ENCODE results near the gene ITLN1. TPM values are rescaled to one million over a fixed set of nuclear protein-coding genes. Genes with fewer than 3 reads are reported as not detected.
"Not testable (repeated sequence)": the region's sequence is repeated elsewhere in the genome, so short reads cannot be mapped to it uniquely, and the experiment has no call there.

ITLN1 gene
- polyA plus RNA-seq, 1 experiment = not detected

DNA sequence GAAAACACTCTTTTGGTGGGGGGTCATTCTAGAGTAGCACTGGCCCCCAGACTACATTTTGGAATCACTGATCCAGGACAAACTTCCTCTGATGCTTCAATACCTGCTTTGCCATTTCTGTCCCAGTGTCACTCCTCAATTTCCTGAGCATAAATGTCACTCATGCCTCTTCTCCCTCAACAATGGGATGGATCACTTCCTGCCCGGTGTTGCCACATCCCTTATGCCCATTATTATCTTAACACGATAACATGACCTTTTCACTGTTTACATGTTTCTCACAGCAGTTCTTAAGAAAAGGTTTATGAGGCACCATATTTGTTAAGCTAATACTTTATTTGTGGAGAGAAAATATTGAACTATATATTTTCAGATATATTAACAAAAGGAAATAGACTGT, 3.9 kb upstream of the ITLN1 start:
- no peaks in the 10 kb centered on the region for H3K36me3 ChIP-seq (ENCODE audit: control insufficient read depth, insufficient read depth, low read length)
- DNase-seq (ENCODE audit: low read depth) = no peak
- H3K27me3 ChIP-seq (ENCODE audit: control insufficient read depth, insufficient read depth, low read length) = no peaks in the 10 kb centered on the region
- ChIA-PET CTCF (no interaction called here), POLR2A (no interaction called here)
- no peak overlapping the region for H3K4me3 ChIP-seq (ENCODE audit: low read depth, low read length)
- TF ChIP-seq, protein P1, sequence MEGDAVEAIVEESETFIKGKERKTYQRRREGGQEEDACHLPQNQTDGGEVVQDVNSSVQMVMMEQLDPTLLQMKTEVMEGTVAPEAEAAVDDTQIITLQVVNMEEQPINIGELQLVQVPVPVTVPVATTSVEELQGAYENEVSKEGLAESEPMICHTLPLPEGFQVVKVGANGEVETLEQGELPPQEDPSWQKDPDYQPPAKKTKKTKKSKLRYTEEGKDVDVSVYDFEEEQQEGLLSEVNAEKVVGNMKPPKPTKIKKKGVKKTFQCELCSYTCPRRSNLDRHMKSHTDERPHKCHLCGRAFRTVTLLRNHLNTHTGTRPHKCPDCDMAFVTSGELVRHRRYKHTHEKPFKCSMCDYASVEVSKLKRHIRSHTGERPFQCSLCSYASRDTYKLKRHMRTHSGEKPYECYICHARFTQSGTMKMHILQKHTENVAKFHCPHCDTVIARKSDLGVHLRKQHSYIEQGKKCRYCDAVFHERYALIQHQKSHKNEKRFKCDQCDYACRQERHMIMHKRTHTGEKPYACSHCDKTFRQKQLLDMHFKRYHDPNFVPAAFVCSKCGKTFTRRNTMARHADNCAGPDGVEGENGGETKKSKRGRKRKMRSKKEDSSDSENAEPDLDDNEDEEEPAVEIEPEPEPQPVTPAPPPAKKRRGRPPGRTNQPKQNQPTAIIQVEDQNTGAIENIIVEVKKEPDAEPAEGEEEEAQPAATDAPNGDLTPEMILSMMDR (IDR thresholded peaks at IDR 0.05; ENCODE audit: insufficient read depth, low read depth, low read length) = no peak

- TF ChIP-seq, protein P1 (IDR thresholded peaks at IDR 0.05; ENCODE audit: insufficient read depth, low read depth, low read length) = no peak
- ChIA-PET POLR2A (no interaction called here), CTCF (no interaction called here)
- H3K36me3 ChIP-seq (ENCODE audit: control insufficient read depth, insufficient read depth, low read length) = no peaks in the 10 kb centered on the region
- H3K4me3 ChIP-seq (ENCODE audit: low read depth, low read length) = no peak overlapping the region
- no peak for DNase-seq (ENCODE audit: low read depth)
- H3K27me3 ChIP-seq (ENCODE audit: control insufficient read depth, insufficient read depth, low read length) = no peaks in the 10 kb centered on the region
Measured at GRCh38 chr1:160887071-160887470, 2.1 kb upstream of the ITLN1 start.

DNA sequence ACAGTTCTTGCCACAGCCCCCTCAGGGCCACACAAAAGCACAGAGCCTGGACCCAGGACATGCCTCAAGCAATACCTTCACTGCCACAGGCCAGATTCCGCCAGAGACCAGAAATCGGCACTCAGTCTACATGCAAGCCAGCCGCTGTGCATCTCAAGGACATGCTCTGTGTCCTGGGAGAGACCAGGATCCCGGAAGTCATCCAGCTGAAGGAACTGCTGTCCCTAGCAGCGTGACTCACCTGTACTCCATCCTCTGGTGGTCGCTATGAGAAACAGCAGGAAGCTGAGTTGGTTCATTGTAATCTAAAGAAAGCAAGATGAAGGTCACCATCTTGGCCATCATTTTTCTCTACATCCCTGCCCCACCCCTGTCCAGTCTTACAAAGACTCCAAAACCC, 401 bp downstream of the ITLN1 start:
- Histone ChIP-seq H3K36me3 (ENCODE audit: control insufficient read depth, insufficient read depth, low read length) (no peaks in the 10 kb centered on the region), H3K4me3 (ENCODE audit: low read depth, low read length) (no peak overlapping the region), H3K27me3 (ENCODE audit: control insufficient read depth, insufficient read depth, low read length) (no peaks in the 10 kb centered on the region)
- DNase-seq (ENCODE audit: low read depth) = no peak
- TF ChIP-seq, protein P1 (IDR thresholded peaks at IDR 0.05; ENCODE audit: insufficient read depth, low read depth, low read length) = no peak
- POLR2A ChIA-PET = no interaction called here
- CTCF ChIA-PET = interaction anchor here (1.0 kb wide), 1 partner anchor 10 kb away, joined by 3 read pairs; no protein-coding TSS in a partner anchor

GRCh38 chr1:160883581-160884513, 1.1 kb downstream of the ITLN1 start:
- TF ChIP-seq, protein P1 (IDR thresholded peaks at IDR 0.05; ENCODE audit: insufficient read depth, low read depth, low read length) = no peak
- Histone ChIP-seq H3K36me3 (ENCODE audit: control insufficient read depth, insufficient read depth, low read length) (no peaks in the 10 kb centered on the region), H3K4me3 (ENCODE audit: low read depth, low read length) (no peak overlapping the region), H3K27me3 (ENCODE audit: control insufficient read depth, insufficient read depth, low read length) (no peaks in the 10 kb centered on the region)
- no peak for DNase-seq (ENCODE audit: low read depth)
- ChIA-PET POLR2A (no interaction called here), CTCF (interaction anchor here (1.0 kb wide), 2 partner anchors 9 to 209 kb away, joined by 3 read pairs; no protein-coding TSS in a partner anchor)

DNA sequence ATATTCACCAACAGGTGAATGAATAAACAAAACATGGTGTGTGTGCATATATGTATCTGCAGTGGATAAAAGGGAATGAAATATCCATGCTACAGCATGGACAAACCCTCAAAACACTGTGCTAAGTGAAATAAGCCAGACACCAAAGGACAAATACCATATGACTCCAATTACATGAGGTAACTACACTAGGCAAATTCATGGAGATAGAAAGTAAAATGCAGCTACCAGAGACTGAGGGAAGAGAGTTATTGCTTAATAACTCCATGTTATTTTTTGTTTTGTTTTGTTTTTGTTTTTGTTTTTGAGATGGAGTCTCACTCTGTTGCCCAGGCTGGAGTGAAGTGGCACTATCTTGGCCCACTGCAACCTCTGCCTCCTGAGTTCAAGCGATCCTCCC, 2.4 kb downstream of the ITLN1 start:
- ChIA-PET CTCF (interaction anchor here (1.0 to 1.2 kb wide), 2 partner anchors 72 to 207 kb away, joined by 3 read pairs; partner anchors contain the start of gene ITLN2), POLR2A (no interaction called here)
- no peak overlapping the region for H3K4me3 ChIP-seq (ENCODE audit: low read depth, low read length)
- TF ChIP-seq, protein P1 (IDR thresholded peaks at IDR 0.05; ENCODE audit: insufficient read depth, low read depth, low read length) = no peak
- DNase-seq (ENCODE audit: low read depth) = no peak
- H3K36me3 ChIP-seq (ENCODE audit: control insufficient read depth, insufficient read depth, low read length) = no peaks in the 10 kb centered on the region
- H3K27me3 ChIP-seq (ENCODE audit: control insufficient read depth, insufficient read depth, low read length) = no peaks in the 10 kb centered on the region

DNA sequence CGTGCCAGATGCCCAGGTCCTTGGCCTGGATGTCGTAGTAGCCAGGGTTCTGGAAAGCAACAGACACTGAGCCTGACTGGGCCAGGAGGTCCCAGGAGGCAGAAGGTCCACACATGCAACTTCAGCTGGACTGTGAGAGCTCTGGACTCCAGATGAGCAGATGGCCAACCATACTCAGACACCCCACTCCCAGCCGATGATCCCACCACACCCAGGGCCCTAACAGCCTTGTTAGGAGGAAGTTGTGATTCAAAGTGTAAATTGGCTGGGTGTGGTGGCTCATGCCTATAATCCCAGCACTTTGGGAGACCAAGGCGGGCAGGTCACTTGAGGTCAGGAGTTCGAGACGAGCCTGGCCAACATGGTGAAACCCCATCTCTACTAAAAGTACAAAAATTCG, 3.7 kb downstream of the ITLN1 start:
- CTCF ChIA-PET; H3K4me3 ChIP-seq (ENCODE audit: low read depth, low read length); DNase-seq (ENCODE audit: low read depth); H3K36me3 ChIP-seq (ENCODE audit: control insufficient read depth, insufficient read depth, low read length); H3K27me3 ChIP-seq (ENCODE audit: control insufficient read depth, insufficient read depth, low read length); POLR2A ChIA-PET: not testable (repeated sequence)

Measured in BJ (cell line).